Thymus (tissue), 11 donors: ENCODE measurements around the gene CSNK2A1. TPM values are rescaled to one million over a fixed set of nuclear protein-coding genes. Genes with fewer than 3 reads are reported as not detected.

Experiments
- DNase-seq, 9 donors: peaks; one replicate each; pipeline ENCODE4 v3.0.0-alpha.2; 2013; ENCODE audit warnings: low spot score in 9 of 9, low read depth in 6 of 9, missing footprints in 1 of 9
- H3K27ac ChIP-seq, 2 donors: one replicate each; pipeline ENCODE4 v1.5.1; 2013; ENCODE audit warnings: control low read depth in 1 of 2, low read depth in 1 of 2, low read length in 1 of 2, mild to moderate bottlenecking in 1 of 2, moderate library complexity in 1 of 2
- H3K27me3 ChIP-seq, 2 donors: one replicate each; pipeline ENCODE4 v1.5.1; 2013; ENCODE audit warnings: low read length in 1 of 2; ENCODE audit not compliant: control insufficient read depth in 2 of 2, insufficient read depth in 1 of 2
- H3K36me3 ChIP-seq, 2 donors: one replicate each; pipeline ENCODE4 v1.5.1; 2013; ENCODE audit warnings: low read length in 1 of 2, mild to moderate bottlenecking in 1 of 2, moderate library complexity in 1 of 2; ENCODE audit not compliant: control insufficient read depth in 2 of 2, insufficient read depth in 2 of 2
- H3K4me1 ChIP-seq, 2 donors: one replicate each; pipeline ENCODE4 v1.5.1; 2013; ENCODE audit warnings: low read length in 2 of 2; ENCODE audit not compliant: control insufficient read depth in 2 of 2, insufficient read depth in 2 of 2
- H3K4me3 ChIP-seq, 2 donors: one replicate each; pipeline ENCODE4 v1.5.1; 2013; ENCODE audit warnings: low read length in 2 of 2, control low read depth in 1 of 2, mild to moderate bottlenecking in 1 of 2
- H3K9me3 ChIP-seq, 2 donors: one replicate each; pipeline ENCODE4 v1.5.1; 2013; ENCODE audit warnings: low read length in 1 of 2, mild to moderate bottlenecking in 1 of 2; ENCODE audit not compliant: control insufficient read depth in 2 of 2, insufficient read depth in 1 of 2
- WGBS: extraction: QIAGEN DNeasy Blood & Tissue Kit; methylation state at CpG from one replicate; pipeline ENCODE4 v1.1.7; 2013; 5-methylcytosine and 5-hydroxymethylcytosine counted together
- polyA plus RNA-seq: library from polyadenylated mRNA; stranded (reverse); fragments of 200-250 nt; gene quantifications from one replicate; pipeline ENCODE4 v1.2.3, GENCODE V29; 2013
- total RNA-seq: library from RNA; stranded (reverse); fragments of 120-200 nt; gene quantifications from one replicate; pipeline ENCODE4 v1.2.4, GENCODE V29; 2013
- donor health status: healthy.

CSNK2A1 gene
- total and polyA plus RNA-seq, 2 donors: 34.9 to 79.1 TPM

- Histone ChIP-seq H3K27me3 (peaks cover 0 to 13% of the 10 kb centered on the region in 2 donors), H3K4me1 (no peaks in the 10 kb centered on the region), H3K27ac (no peak overlapping the region), H3K36me3 (no peaks in the 10 kb centered on the region), H3K4me3 (no peak overlapping the region), H3K9me3 (no peaks in the 10 kb centered on the region)
- DNase-seq: no peak
- 92% methylated on average over 3 of the region's 3 CpGs for WGBS
These were observed 14.5 kb upstream of the CSNK2A1 start for GRCh38 chr20:558117-558516.

DNA sequence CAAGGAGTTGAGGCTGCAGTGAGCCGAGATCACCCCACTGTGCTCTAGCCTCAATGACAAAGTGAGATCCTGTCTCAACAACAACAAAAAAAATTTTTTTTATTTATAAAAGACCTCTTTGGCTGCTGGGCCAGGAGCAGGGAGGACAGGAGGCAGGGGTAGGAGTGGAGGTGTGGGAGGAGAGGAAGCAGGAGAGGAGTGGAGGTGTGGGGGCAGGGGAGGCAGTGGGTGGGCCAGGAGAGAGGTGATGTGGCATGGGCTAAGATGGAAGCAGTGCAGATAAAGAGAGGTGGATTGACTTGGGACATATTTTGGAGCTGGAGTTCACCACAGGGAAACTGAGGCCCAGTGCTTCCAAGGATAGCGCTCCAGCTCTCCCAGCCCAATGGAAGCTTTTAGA lies 13.4 kb upstream of the CSNK2A1 start:
- Histone ChIP-seq H3K27ac (no peak overlapping the region), H3K27me3 (peaks cover 0 to 16% of the 10 kb centered on the region in 2 donors), H3K36me3 (no peaks in the 10 kb centered on the region), H3K9me3 (no peaks in the 10 kb centered on the region), H3K4me3 (no peak overlapping the region), H3K4me1 (no peaks in the 10 kb centered on the region)
- no peak for DNase-seq
- 95% methylated on average over 2 of the region's 2 CpGs for WGBS

DNA sequence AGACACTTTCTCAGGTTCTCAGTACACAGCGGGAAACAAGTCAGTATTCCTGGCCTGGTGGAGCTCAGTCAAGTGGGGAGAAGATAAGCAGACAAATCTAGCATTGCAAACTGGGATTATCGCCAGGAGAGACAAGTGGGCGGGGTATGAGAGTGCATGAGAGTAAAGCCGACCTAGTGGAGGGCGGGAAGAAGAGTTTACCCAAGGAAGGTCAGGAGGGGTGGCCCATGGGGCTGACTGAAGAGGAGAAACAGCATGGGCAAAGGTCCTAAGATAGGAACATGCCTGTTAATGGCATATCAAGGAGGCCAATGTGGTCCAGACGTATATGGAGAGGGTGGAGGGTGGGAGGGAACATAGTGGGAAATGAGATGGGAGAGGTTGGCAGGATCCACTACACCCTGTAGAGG lies 12.4 kb upstream of the CSNK2A1 start:
- Histone ChIP-seq H3K4me3 (no peak overlapping the region), H3K9me3 (no peaks in the 10 kb centered on the region), H3K4me1 (no peaks in the 10 kb centered on the region), H3K27ac (no peak overlapping the region), H3K27me3 (peaks cover 0 to 13% of the 10 kb centered on the region in 2 donors), H3K36me3 (no peaks in the 10 kb centered on the region)
- 88% methylated on average over 6 of the region's 6 CpGs for WGBS
- DNase-seq: no peak

DNA sequence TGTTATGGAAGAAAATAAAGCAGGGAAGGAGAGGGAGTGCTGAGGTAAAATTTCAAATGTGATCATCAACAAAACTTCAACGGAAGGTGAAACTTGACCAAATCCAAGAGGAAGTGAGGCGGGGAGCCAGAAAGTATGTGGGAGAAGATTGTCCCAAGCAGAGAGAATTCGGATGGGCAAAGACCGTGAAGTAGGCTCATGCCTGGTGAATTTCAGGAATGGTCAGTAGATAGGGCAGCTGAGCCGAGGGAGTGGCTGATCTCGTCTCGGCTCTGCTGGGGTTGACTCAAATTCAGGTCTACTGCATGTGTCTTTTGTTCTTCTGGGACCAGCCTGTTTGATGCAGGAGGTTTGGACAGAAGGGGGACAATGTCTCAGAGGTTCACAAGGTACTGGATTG lies 7.0 kb upstream of the CSNK2A1 start:
- WGBS: 93% methylated on average over 7 of the region's 7 CpGs
- Histone ChIP-seq H3K4me3 (no peak overlapping the region), H3K27me3 (peaks cover 0 to 14% of the 10 kb centered on the region in 2 donors), H3K4me1 (no peaks in the 10 kb centered on the region), H3K9me3 (no peaks in the 10 kb centered on the region), H3K27ac (no peak overlapping the region), H3K36me3 (no peaks in the 10 kb centered on the region)
- DNase-seq: no peak

GRCh38 chr20:549722-550496 lies 6.3 kb upstream of the CSNK2A1 start:
- Histone ChIP-seq H3K9me3 (no peaks in the 10 kb centered on the region), H3K27ac (no peak overlapping the region), H3K36me3 (no peaks in the 10 kb centered on the region), H3K4me3 (no peak overlapping the region), H3K27me3 (peaks cover 0 to 13% of the 10 kb centered on the region in 2 donors), H3K4me1 (no peaks in the 10 kb centered on the region)
- WGBS: 94% methylated on average over 4 of the region's 4 CpGs
- DNase-seq: no peak

- H3K4me1 ChIP-seq: peaks cover 0 to 5% of the 10 kb centered on the region in 2 donors
- peaks cover 0 to 12% of the 10 kb centered on the region in 2 donors for H3K27me3 ChIP-seq
- WGBS: 81% methylated on average over 1 of the region's 1 CpG
- H3K36me3 ChIP-seq: no peaks in the 10 kb centered on the region
- H3K9me3 ChIP-seq: peaks cover 0 to 5% of the 10 kb centered on the region in 2 donors
- no peak overlapping the region for H3K27ac ChIP-seq
- DNase-seq: no peak
- H3K4me3 ChIP-seq: no peak overlapping the region
These were observed 5.3 kb upstream of the CSNK2A1 start for GRCh38 chr20:548906-549305.

GRCh38 chr20:547394-547793 lies 3.8 kb upstream of the CSNK2A1 start:
- WGBS: 93% methylated on average over 1 of the region's 1 CpG
- no peak overlapping the region for H3K4me3 ChIP-seq
- H3K27me3 ChIP-seq: peaks cover 0 to 12% of the 10 kb centered on the region in 2 donors
- peaks cover 2 to 10% of the 10 kb centered on the region in 2 donors for H3K4me1 ChIP-seq
- H3K9me3 ChIP-seq: peaks cover 0 to 6% of the 10 kb centered on the region in 2 donors
- no peak overlapping the region for H3K27ac ChIP-seq
- no peak for DNase-seq
- H3K36me3 ChIP-seq: no peaks in the 10 kb centered on the region

DNA sequence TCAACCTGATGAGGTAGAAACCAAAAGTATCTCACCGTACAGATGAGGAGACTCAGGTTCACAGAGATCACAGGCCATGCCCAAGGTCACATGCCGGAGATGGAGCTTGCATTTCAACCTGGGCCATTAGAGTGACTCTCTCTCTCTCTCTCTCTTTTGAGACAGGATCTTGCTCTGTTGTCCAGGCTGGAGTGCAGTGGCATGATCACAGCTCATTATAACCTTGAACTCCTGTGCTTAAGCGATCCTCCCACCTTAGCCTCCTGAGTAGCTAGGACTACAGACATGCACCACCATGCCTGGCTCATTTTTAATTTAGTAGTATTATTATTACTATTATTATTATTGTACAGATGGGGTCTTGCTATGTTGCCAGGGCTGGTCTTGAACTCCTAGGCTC lies 2.8 kb upstream of the CSNK2A1 start:
- peaks cover 10 to 13% of the 10 kb centered on the region in 2 donors for H3K4me1 ChIP-seq
- peaks cover 0 to 9% of the 10 kb centered on the region in 2 donors for H3K27me3 ChIP-seq
- no peak overlapping the region for H3K4me3 ChIP-seq
- H3K36me3 ChIP-seq: peaks cover 0 to 4% of the 10 kb centered on the region in 2 donors
- H3K27ac ChIP-seq: no peak overlapping the region
- no peak for DNase-seq
- 95% methylated on average over 3 of the region's 3 CpGs for WGBS
- H3K9me3 ChIP-seq: peaks cover 0 to 6% of the 10 kb centered on the region in 2 donors

DNA sequence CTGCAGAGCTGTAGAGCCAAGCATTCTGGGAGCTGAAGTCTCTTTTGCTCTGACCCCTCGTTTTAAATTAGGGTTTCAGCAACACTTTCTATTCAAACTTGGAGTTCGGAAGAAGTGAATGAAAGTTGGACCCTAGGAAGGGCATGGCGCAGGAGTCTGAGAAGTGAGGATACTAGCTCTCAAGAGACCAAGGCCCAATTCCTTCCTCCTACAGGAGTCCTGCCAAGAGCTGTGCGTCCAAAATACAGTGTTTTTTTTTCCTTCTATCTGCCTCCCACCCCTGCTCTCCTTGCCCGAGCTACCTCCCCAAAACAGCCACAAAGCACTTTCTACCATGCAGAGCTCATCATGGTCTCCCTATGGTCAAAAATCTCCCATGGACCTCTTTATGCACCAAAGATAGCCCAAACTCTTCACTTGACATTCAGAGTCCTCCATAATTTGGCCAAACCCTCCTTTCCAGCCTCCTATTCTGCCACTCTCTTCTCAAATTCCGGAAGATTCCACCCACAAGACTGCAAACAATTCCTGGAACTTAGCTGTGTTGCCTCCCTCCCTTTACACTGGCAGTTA lies 649 bp upstream of the CSNK2A1 start:
- WGBS: 80% methylated on average over 6 of the region's 6 CpGs
- H3K4me1 ChIP-seq: peaks cover 10 to 13% of the 10 kb centered on the region in 2 donors
- no peak for DNase-seq
- peak overlapping the region; percentile 97 to 98 for H3K4me3 ChIP-seq
- H3K27me3 ChIP-seq: peaks cover 0 to 2% of the 10 kb centered on the region in 2 donors
- H3K36me3 ChIP-seq: peaks cover 0 to 7% of the 10 kb centered on the region in 2 donors
- peak overlapping the region in 1 of 2 donors; percentile 86 for H3K27ac ChIP-seq
- peaks cover 0 to 11% of the 10 kb centered on the region in 2 donors for H3K9me3 ChIP-seq
